Fibroblast of villous mesenchyme (primary cell): ENCODE results near the gene ARHGEF17. TPM values are rescaled to one million over a fixed set of nuclear protein-coding genes. Genes with fewer than 3 reads are reported as not detected.
A peak's percentile ranks its signal among the peaks of the same experiment; 100 is the strongest.

Experiments used
- DNase-seq: peaks from one replicate; pipeline ENCODE4 v3.0.0-alpha.2; 2010; ENCODE audit warnings: low read depth
- H3K4me3 ChIP-seq: 2 replicates; pipeline ENCODE4 v1.5.1; 2011; ENCODE audit warnings: low read depth, mild to moderate bottlenecking, low read length
- total RNA-seq: library from RNA; depleted of rRNA; stranded (reverse); fragments of >200 nt; gene quantifications from 2 replicates; pipeline ENCODE4 v1.2.3, GENCODE V29; 2012
- TF ChIP-seq, protein P1 (sequence below): IDR thresholded peaks from 2 replicates; pipeline ENCODE4 v1.5.1; 2012; ENCODE audit warnings: low read depth, mild to moderate bottlenecking, low read length; ENCODE audit not compliant: insufficient read depth

ARHGEF17 gene
- total RNA-seq, 1 donor: 71.2 TPM

DNA sequence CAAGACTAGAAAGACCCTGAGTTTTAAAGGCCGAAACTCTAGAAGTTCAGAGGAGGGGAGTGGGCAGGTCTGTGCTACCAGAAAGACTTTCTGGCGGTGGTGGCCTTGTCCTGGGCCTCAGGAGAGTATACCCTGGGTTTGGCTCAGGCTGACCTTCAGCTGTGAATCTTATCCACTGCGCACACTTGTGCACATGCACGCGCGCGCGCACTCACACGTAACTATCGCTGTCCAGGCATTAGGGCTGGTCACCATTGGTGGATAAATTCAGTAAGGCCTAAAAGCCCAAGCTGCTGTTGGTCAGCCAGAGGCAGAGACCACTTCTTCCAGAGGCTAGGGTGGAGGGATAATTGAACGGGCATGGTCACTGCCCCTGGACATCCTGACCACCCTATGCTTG, 25.1 kb downstream of the ARHGEF17 start:
- no peak for DNase-seq
- no peak overlapping the region for H3K4me3 ChIP-seq
- TF ChIP-seq, protein P1, sequence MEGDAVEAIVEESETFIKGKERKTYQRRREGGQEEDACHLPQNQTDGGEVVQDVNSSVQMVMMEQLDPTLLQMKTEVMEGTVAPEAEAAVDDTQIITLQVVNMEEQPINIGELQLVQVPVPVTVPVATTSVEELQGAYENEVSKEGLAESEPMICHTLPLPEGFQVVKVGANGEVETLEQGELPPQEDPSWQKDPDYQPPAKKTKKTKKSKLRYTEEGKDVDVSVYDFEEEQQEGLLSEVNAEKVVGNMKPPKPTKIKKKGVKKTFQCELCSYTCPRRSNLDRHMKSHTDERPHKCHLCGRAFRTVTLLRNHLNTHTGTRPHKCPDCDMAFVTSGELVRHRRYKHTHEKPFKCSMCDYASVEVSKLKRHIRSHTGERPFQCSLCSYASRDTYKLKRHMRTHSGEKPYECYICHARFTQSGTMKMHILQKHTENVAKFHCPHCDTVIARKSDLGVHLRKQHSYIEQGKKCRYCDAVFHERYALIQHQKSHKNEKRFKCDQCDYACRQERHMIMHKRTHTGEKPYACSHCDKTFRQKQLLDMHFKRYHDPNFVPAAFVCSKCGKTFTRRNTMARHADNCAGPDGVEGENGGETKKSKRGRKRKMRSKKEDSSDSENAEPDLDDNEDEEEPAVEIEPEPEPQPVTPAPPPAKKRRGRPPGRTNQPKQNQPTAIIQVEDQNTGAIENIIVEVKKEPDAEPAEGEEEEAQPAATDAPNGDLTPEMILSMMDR: no peak

DNA sequence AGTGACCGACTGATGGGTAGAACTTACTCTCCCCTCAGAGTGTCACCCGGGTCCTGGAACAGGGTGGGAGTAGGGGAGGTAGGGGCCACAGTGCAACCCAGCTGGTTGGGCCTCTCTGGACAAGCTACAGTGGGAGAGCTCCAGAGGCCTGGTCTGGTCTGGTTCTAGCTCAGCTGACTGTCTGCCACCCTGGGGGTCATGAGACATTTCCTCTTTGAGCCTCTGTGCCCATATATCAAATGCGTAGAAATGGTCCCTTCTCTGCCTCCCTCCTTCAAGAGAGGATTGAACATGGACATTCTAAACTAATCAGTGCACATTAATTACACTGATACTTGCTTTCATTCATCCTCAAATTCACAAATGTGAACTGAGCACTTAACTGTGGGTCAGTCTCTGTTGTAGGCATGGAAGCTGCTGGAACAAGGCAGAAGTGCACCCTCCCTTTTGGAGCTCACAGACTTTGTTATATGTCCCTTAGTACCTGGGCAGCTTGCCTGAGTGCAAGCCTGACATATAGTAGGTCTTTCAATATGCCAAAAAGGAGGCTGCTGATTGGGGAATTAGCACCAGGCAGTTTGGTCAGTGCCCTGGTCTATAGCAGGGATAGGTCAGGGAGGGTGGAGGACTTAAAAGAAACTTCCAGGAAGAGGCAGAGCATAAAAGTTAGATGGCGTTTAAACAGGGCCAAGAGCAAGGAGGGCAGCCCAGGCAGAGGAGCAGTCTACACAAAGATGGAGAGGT, 25.7 kb downstream of the ARHGEF17 start:
- TF ChIP-seq, protein P1: no peak
- H3K4me3 ChIP-seq: peak overlapping the region; percentile 10
- DNase-seq: no peak

DNA sequence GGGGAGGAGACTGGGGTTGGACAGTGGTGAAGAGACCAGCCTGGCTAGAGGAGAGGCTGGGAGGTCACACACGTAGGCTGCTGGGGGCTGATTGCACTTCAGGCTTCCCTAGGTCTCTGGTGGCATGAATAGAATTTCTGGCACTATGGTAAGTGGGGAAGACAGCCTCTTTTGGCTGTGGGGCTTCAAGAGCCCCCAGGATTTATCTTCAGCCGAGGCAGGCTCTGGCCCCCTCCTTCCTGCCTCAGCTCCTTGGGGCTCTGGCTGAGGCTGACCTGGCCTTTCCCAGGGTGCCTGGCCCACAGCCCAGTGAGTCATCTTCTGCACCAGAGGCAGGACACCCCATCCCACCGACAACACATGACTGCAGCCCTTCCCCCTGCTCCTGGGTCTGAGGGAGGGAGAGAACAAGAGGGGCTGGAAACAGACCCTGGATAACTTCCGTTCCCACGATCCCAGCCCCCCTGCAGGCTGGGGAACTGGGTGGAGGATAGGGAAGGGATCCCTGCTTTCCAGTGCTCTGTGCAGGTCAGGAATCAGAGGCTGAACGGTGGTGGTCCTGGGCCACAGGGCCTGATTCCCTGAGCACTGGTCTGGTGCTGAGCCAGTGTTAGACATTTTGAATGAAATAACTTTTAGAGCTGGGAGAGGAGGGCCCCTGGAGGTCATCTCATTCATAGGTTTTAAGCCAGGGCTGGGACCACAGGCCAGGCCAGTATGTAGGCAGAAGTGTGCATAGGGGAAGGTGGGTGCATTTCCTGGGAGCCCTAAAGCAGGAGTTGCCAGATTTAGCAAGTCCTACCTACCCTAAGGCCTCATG, 26.5 kb downstream of the ARHGEF17 start:
- H3K4me3 ChIP-seq: peak overlapping the region; percentile 10
- peak; percentile 97 for DNase-seq
- TF ChIP-seq, protein P1: no peak

DNA sequence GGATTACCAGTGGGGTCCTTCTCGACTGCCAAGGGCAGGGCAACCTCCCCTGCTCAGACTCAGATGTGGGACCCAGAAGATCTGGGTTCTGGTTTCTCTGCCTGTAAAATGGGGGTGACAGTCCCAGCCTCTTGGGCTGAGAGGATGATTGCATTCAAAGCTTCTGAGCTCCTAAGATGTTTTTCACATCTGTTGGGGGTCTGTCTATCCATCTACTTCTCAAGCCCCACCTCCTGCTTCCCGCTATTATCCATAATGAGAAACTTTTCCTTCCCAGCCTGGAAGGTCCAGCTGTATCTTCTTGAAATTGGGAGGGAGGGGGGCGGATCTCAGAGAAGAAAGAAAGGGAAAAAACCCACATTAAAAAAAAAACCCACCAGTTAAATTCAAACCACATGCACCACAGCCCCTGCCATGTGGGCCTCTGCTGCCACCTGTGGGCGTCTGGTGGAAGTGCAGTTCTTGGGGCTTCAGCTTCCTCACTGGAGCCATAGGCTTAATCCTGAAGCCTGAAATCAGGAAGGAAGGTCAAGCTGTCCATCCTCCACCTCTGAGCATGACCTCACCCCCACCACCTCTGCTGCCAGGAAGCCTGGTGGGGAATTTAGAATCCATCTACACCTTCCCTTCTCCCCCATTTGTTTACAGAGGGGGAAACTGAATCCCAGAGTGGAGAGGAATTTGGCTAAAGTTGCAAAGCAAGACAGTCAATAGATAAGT, 27.3 kb downstream of the ARHGEF17 start:
- peak; percentile 92 for DNase-seq
- no peak overlapping the region for H3K4me3 ChIP-seq

DNA sequence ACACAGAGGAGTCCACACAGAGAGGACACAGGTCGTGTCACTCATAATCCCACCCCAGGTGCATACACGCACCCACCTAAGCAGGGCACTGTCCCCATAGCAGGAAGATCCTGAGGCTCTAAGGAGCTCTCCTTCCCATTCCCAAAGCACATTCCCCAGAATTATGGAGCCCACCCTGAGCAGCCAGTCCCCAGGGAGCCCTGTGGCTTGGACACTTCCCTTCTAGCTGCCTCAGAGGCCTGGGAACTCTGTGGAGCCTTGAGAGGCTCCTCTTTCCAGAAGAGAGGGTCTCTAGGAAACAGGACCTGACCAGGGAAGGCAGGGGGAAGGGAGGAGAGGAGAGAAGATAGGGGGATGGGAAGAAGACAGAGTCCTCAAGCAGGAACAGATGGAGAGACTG, 29.8 kb downstream of the ARHGEF17 start:
- DNase-seq: no peak

More for the DNA sequence above, 27.3 kb downstream of the ARHGEF17 start:
- TF ChIP-seq, protein P1: peak; percentile 99

DNA sequence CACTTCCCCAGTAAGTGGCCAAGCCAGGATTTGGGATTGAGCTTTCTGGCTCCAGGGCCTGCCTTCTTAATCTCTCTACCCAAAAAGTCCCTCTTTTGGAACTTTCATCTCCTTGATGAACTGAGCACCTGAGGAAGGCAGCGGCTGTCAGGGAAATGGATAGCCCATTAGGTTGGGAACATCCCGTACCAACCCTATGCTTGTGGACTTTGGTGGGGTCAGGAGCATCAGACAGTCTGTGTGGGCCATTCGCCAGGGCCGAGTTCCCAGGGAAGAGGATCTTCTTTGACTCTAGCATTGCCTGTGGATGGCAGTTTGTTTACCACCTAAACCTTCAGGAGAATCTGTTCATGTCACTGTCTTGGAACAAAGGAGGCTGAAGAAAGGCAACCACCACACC, 30.2 kb downstream of the ARHGEF17 start:
- no peak overlapping the region for H3K4me3 ChIP-seq
- TF ChIP-seq, protein P1: no peak
- no peak for DNase-seq

More for the DNA sequence above, 29.8 kb downstream of the ARHGEF17 start:
- no peak overlapping the region for H3K4me3 ChIP-seq
- TF ChIP-seq, protein P1: no peak
